ENCODE measurements around the gene EDARADD.

EDARADD gene

DNA sequence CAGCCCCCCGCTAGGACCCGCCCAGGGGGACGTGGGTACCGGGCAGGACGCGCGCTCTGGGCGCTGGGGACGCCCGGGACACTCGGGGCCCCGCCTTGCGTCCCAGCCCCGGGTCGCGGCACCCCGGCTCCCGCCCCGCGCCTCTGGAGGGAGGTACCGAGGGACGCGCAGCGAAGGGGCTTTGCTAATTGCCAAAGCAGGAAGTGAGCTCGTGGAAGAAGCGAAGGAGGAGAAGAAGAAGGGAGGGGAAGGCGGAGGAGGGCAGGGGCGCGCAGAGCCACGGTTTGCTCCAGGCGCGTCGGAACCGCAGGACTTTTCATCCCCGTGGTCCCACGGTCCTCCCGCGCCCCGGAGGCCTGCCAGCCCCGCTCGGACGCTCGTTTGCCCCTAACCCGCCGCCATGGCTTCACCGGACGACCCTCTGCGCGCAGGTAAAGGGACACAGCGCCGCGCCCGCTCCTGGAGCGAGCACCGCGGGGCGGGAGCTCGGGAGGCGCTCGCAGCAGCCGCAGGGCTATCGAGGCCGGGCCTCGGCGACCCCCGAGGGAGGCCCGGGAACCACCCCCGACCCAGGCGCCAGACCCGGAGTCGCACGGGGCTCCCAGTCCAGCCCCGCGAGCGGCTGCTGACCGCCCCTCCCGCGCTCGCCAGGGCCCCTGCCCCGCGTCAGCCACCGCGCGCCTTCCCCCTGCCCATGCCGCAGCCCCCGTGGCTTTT is 1.3 kb downstream of the EDARADD start:
- peak; percentile 29 for DNase-seq

DNA sequence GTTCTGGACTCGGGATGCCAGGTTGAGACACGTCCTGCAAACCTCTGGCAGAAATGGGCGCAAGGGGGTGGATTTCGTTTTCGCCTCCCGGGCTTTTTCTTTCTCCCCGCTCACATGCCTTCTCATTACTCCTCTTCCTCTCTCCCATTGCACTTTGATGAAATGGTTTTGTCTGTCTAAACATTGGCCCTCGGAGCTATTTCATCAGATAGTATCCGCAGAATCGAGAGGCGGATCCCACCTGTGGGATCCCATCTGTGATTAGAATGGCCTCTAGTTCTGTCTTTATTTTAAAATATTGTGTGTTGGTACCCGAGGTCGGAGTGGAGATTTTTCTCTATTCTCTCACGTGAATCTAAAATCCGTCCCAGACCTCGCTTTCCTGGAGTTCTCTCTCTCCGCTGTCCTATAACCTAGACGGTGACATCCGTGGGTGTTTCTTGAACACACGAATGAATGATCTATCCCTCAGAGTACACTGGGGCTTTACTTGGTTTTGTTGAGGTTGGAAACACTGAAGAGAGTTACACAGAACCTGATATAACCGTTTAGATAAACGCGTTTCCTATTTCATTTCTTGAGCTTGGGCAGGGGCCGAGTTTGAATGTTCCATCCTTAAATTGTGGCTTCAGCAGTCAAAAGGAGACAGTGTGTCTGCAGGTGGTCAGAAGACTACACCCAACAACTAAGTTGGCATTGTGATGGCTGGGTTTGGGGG is 2.0 kb downstream of the EDARADD start:
- no peak for DNase-seq

DNA sequence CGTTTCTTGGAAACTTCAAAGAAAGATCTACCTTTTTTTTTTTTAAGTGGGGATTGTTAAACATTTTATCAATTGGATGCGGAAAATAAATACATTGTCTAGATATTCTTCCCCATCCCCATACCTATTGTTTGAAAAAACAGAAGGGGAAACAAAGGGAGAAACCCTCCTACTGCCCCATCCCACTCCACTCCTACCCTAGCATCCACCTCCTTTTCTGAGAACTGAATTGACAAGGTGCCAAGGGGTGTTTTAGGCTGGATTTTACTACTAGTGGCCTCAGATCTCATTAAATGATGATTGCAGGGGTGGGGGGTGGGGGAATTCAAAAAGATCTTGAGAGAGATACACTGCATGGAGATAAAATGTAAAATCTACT is 2.6 kb downstream of the EDARADD start:
- no peak for DNase-seq

DNA sequence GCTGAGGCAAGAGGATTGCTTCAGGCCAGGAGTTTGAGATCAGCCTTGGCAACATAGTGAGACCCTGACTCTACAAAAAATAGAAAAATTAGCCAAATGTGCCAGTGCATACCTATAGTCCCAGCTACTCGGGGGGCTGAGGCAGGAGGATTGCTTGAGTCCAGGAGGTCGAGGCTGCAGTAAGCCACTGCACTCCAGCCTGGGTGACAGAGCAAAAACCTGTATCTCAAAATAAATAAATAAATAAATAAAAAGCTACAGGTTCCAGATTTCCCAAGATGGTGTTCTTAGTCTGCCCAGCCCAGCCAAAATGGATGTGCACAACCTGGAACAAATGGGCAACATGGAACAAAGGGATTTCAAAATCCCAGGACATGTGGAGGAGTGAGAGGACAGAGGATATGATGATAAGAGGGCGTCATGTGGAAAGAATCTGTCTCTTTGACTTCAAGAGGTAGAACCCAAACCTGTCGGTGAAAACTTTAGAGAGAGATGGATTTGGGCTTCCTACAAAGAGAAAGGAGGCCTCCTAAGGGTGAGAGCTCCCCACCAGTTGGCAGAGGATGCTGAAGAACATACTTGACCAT is 3.2 kb downstream of the EDARADD start:
- no peak for DNase-seq

DNA sequence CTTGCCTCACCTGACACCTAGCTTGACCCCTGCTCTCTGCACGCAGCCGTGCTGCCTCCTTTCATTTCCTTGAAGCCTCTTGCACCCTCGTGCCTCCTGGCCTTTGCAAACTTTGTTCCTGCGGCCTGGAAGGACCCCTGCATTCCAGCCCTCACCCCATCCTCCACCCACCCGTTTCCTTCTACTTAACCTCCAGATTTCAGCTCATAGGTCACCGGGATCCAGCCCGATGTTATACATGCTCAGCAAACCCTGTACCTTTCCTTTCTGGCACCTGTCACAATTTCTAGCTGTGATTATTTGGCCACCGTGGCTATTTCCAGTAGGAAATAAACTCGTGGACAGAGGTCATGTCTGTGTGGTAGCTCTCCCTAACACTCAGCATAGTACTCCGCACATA is 4.5 kb downstream of the EDARADD start:
- DNase-seq, result no peak

DNA sequence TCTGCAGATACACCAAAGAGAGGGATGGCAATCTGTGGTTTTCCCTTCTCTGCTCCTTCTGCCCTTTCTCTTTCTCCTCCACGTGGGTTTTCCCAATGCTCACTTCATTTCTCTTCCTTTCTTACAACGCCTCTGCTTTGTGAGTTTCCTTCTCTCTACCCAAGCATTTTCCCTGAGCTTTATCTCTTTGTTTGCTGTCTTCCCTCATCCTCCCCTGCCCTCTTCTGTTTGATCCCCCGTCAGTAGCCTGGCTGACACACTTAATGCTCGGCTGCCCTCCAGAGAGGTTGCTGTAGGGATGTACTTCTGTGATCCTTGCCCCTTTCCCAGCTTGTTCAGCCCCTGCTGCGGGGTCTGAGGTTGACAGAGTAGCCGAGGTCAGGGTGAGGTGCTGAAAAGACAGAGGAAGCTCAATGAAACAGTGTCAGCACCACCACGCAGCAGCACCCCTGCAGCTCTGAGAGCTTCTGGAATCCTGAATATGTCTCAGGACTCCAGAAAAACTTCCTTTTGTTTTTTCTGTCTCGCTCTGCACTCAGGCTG is 6.0 kb downstream of the EDARADD start:
- DNase-seq, result no peak

DNA sequence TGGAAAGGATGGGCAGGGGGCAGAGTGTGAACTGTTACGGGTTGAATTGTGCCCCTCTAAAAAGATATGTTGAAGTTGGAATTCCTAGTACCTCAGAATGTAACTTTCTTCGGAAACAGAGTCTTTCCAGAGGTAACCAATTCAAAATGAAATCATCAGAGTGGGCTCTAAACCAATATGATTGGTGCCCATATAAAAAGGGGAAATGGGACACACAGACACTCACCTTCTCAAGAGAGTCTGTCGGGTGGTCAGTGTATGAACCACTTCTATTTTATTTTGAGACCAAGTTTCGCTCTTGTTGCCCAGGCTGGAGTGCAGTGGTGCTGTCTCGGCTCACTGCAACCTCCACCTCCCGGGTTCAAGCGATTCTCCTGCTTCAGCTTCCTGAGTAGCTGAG is 7.6 kb downstream of the EDARADD start:
- no peak for DNase-seq

DNA sequence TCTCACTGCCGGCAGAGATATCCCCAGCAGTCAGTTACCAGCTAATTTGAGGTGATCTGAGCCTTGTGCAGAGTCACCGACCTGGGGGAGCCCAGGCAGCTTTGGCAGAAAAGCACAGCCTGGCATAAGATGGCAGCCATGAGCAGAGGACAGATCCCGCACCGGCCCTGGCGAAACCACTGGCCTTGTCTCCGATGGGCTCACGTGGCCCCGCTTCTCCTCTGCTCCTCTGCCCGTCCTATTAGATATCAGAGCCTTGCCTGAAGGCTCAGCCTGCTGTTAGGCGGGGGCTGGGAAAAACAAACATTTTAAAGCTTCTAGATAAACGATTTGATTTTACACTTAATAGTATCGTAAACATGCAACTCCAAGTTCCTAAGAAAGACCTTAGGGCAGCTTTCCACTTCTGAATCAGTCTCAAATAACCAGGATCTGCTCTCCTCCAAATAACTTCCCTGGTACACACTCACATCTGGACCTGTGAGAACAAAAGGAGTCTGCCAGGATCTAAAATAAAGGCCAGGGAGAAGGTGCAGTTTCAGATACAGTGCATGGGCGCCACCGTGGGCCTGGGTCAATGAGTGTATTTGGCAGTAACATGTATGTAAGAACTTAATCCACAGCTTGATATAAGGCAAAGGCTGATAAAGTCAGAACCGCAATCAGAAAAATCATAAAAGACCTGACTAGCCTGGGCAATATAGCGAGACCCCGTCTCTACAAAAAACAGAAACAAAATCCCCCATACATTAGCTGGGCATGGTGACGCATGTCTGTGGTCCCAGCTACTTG is 10.0 kb downstream of the EDARADD start:
- DNase-seq, result no peak

DNA sequence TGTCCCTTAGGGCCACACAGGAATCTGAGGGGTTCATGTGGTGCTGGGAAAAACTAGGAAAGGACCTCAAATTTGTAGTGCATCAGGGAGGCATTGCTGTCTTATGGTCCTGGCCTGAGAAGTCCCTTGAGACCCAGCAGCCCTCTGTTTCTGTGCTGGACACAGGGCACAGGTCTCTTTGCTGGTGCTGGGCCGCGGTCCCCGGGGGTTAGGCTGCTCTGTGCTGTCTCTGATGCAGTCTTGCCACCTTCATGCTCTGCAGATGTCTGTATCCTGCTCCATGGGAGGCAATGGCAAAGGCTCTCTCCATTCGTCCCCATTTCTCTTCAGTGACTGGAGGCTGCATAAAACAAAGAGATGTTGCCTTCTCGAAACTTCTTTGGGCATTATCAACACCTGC is 13.0 kb downstream of the EDARADD start:
- no peak for DNase-seq

DNA sequence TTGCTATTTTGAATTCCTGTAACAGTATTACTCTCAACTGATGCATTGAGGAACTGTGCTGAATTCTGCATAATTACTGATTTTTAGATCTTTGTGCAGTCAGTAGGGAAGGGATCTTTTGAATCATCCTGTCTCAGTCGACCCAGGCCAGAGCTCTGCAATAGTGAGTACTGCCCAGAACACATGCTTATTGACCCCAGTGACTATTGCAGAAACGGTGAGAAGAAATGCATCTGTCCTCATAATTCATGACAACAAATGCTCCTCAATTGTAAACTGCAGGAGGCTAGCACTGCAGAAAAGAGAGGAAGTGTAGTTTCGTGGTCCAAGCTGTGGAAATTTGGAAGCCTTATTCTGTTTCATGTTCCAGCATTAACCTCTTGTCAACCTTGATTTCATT is 19.6 kb downstream of the EDARADD start:
- no peak for DNase-seq

DNA sequence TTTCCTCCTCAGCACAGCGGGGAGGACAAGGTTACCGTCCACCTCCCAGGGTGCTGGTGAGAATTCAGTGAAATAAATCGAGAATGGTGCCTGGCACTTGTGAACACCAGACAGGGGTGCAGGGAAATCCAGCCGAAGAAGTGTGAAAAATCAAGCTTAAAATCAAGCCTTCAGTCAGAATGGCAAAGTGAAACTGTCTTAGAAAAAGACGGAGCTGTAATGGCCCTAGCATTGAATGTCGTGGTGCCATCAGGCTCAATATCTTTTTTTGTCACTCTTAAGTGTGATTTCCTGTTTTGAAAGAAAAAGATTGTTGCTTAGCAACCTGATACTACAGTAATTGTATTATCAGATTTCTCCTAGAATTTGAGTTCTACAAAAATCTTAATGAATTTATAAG is 22.1 kb downstream of the EDARADD start:
- DNase-seq, result peak; percentile 11

DNA sequence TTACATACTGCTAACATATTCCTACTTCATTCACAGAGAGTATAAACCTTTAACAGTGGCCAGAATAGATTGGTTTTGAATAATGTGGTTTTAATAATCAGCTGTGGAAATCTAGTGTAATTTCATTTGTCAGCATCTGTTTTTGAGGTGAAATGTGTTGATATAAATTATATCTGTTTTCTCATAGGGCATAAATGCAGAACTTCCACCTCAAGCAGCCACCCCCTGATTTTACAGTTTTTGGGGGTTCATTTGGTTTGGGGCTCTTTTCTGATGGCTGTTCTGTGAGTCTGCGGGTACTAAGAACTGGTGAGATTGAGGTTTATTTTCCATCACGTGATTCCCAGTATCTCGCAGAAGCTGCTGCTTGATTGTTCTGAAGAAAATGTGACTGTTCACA is 23.2 kb downstream of the EDARADD start:
- DNase-seq, result no peak

DNA sequence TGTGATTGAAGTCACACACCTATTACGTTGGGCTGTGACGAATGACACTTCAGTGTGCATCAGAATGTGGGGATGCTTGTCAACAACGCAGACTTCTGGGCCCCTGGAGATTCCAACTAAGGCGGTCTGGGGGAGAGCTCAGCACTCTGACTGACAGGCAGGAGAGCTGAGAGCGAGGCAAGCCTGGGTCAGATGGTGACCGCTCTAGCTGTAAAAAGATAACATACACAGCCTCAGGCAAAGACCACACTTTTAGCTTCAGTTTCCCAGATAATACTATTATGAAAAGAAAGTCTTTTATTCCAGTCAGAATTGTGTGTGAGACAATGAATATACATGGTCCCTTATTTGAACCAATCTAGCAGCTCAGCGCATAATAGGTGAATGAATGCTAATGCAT is 25.4 kb downstream of the EDARADD start:
- DNase-seq, result no peak

DNA sequence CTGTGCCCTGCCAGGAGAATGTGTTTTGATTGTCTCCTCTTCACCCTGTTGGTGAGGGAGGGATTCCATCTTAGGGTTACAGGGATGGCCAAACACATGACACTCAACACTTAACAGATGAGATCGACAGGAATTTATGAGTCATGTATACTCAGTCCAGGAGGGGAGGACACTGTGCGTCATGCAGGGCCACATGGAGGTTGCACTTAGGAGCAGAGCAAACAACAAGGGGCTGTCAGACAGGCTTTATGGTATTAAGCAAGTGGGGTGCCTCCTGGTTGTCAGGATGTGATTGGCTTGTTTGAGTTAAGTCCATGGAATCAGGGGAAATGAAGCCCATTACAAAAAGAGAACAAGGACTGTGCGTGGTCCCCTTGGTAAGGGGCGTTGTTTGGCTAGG is 26.9 kb downstream of the EDARADD start:
- no peak for DNase-seq

DNA sequence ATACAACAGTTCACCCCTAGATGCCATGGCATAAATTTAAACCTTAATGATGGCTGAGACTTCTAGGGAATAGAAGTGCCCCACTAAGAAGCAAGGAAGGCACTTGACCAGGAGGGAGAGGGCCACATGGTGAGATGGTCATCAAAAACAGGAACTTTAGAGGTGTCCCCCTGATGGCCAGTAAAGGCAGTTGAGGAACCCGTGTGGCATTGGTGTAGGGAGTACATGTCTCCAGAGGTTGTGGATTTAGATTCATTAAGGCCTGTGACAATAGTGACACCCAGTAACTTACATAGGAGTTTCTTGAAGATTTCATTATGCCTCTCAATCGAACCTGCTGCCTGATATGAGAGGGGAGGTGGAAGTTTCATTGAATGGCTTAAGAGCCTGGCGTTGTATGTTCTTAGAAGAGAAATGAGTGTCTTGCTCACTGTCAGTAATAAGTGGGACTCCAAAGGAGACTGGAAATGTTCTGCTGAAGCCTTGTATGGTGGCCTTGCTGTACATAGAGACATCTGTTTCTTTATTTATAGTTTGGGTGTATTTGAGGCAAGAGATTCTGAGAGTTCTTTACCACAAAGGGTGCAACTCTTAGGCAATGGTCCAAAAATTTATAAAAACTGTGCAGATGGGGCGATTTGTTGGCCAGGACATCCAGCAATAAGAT is 27.9 kb downstream of the EDARADD start:
- DNase-seq, result no peak

DNA sequence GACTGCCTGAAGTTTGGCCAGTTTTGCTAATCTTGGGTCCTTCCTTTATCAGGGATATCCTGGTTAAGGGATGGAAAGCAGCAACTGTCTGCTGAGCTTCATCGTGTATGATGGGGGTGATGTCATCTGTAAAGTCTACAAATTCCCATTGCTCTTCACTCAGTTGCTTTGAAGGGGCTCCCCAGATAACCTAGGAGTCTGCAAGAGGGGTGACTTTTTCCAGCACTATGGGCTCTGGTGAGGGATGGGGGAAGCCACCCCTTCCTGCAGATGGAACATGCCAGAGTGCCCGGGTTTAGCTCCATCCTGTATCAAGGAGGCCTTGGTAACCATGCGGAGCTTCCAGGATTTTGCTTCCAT is 28.4 kb downstream of the EDARADD start:
- no peak for DNase-seq

DNA sequence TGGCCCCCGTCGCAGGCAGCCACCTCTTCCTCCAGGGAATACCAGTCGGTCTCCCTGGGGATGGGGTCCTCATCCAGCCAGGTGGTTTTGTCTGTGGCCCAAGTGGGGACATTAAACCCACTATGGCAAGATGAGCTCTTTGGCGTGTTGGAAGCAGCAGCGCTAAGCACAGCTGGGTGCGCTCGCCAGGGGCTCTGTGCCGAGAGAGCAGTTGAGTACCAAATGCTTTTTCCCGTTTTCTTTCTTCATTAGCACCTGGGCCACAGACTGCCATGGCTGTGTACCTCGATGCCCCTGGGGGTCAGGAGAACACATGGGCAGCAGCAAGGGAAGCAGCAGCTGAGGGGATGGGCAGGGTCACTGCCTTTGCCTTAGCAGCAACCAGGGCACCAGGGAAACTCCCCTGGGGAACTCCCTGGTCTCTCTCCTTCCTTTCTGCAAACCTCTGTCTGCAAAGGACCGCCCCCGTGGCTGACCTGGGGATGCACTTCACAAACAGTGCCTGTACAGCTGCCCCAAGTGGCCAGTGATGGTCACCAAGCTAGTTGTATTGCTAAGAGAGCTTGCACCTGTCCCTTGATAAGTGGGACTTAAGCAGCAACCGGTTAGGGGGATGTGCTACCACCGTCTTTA is 31.1 kb downstream of the EDARADD start:
- DNase-seq, result no peak

DNA sequence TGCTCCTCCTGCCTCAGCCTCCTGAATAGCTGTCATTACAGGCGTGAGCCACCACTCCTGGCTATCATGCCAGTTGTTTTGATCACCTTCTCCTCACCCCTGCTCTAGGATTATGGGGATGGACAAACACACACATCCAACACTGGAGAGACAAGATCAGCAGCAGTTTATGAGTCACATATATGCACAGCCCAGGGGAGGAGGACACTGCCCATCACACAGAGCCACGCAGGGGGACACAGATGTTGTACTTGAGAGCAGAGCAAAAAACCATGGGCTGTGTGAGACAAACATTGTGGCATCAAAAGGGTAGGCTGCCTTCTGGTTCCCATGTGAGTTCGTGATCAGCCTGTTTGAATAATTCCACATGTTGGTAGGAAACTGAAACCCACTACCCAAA is 32.1 kb downstream of the EDARADD start:
- DNase-seq, result no peak

DNA sequence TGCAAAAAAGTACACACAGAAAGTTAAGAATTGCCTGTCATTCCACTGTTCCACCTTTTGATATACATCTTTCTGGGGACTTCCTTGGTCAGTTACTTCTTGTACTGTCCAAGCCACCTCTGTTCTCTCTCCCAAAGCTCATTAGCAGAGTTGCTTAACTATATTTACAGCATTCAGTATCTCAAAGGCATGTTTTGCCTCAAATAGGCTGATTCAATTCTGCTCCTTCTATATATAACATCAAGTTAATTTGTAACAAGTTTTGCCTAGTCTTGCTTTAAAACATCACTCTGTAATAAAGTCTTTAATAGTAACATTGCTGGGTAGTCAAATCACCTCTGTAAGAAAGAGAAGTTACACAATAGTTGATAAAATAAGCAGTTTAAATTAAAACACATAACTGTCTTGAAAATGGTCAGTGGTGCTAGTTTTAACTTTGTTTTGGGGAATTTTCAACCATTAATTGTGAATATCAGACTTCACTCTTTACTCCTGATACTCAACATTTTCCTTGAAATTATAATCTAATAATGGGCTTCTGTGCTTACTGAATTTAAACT is 35.7 kb downstream of the EDARADD start:
- no peak for DNase-seq

DNA sequence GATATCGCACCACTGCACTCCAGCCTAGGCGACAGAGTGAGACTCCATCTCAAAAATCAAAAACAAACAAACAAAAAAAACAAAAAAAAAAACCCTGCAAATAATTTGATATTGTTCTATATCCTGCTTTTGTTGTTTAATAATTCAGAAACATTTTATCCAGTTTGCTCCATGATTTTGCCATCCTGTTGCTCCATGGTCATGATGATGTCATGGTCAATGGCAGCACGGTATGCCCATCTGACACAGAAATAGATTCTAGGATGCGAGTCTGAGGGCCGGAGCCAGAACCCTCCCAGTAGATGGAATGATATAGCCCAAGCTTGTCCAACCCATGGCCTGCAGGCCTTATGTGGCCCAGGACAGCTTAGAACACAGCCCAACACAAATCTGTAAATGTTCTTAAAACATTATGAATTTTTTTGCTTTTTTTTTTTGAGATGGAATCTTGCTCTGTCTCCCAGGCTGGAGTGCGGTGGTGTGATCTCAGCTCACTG is 39.8 kb downstream of the EDARADD start:
- no peak for DNase-seq

DNA sequence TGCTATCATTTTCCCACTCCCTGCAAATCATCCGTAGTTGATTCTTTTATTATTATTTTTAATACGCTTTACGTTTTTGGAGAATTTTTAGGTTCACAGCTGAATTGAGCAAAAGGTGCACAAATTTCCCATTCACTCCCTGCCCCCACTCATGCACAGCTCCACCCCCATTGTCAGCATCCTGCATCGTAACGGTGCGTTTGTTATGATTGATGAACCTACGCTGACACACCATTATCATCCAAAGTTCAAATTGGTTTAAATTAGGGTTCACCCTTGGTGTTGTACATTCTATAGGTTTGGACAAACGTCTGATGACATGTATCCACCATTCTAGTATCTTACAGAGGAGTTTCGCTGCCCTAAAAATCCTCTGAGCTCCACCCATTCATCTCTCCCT is 44.5 kb downstream of the EDARADD start:
- no peak for DNase-seq

DNA sequence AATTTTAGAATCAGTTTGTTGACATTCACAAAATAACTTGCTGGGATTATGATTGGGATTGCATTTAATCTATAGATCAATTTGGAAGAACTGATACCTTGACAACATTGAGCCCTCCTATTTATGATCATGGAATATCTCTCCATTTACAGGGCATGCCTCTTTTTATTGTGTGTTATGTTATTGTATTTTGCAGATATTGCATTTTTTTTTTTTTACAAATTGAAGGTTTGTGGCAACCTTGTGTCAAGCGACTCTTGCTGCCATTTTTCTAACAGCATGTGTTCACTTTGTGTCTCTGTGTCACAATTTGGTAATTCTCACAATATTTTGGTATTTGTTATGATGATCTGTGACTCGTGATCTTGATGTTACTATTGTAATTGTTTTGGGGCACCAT is 46.3 kb downstream of the EDARADD start:
- no peak for DNase-seq

All from NCI-H2029 (cell line).